HepG2 (cell line): ENCODE measurements around the gene SFTPB. TPM values are rescaled to one million over a fixed set of nuclear protein-coding genes. Genes with fewer than 3 reads are reported as not detected.

ENCODE experiments used
- ATAC-seq: fragments of 200-7000 bp; cut with Tn5 transposase; 3 replicates; pipeline ENCODE4 v1.9.1; 2020; ENCODE audit warnings: mild to moderate bottlenecking, moderate library complexity
- BruUV-seq: library from RNA; stranded (reverse); fragments of 400-500 nt; replicated peaks from 2 replicates; lab custom pipeline; 2021; lab: Mats Ljungman, UMichigan
- CTCF ChIA-PET: fragments of 300-600 bp; formaldehyde crosslinking; extraction: SDS; loops from one replicate; lab custom pipeline; 2021; ENCODE audit warnings: low total read pairs, inconsistent platforms, low intra/inter-chr PET ratio; lab: Yijun Ruan, JAX
- POLR2A ChIA-PET: fragments of 350-600 bp; sonication (Branson Sonifier 250); formaldehyde crosslinking; loops from one replicate; lab custom pipeline; 2020; ENCODE audit warnings: antibody characterized with exemption, inconsistent platforms; lab: Yijun Ruan, JAX
- DNase-seq: peaks from one replicate; pipeline ENCODE4 v3.0.0-alpha.2; 2015; ENCODE audit warnings: low spot score
- FAIRE-seq: peaks from 3 replicates; lab custom pipeline; 2011; peaks lifted over from hg19 to GRCh38; lab: Jason Lieb, UNC
- H2AFZ ChIP-seq: one replicate; pipeline ENCODE4 v1.6.1; 2011; ENCODE audit warnings: low read length, inconsistent platforms
- H3K27ac ChIP-seq: fragments of 300-600 bp; 3 replicates; pipeline ENCODE4 v1.8.0; 2011; ENCODE audit warnings: mixed run types, mild to moderate bottlenecking, mixed read lengths, low read length, inconsistent platforms; ENCODE audit not compliant: insufficient read depth; ENCODE audit errors: extremely low read length
- H3K27me3 ChIP-seq, 2 experiments: fragments of 200-600 bp in 1 of 2; 2 replicates in 1 of 2; 3 replicates in 1 of 2; pipeline versions ENCODE4 v1.6.0 to v1.8.0; 2011; ENCODE audit warnings: low read length in 2 of 2, mild to moderate bottlenecking in 2 of 2, moderate library complexity in 2 of 2, inconsistent platforms in 1 of 2; ENCODE audit not compliant: insufficient read depth in 2 of 2, control insufficient read depth in 1 of 2
- H3K36me3 ChIP-seq, 2 experiments: fragments of 200-600 bp in 1 of 2; replicated peaks in 1 of 2; 2 replicates in 1 of 2; 3 replicates in 1 of 2; pipeline versions ENCODE4 v1.5.1 to v1.8.0; 2011; ENCODE audit warnings: low read length in 2 of 2, inconsistent platforms in 1 of 2; ENCODE audit not compliant: insufficient read depth in 2 of 2, control insufficient read depth in 1 of 2
- H3K4me1 ChIP-seq: 2 replicates; pipeline ENCODE4 v1.5.1; 2012; ENCODE audit warnings: low read length, inconsistent platforms; ENCODE audit not compliant: insufficient read depth
- H3K4me2 ChIP-seq: 2 replicates; pipeline ENCODE4 v1.6.0; 2011; ENCODE audit warnings: low read depth, low read length, inconsistent platforms
- H3K4me3 ChIP-seq, 3 experiments: fragments of 200-600 bp in 1 of 3; sonication (generic), shearing (Covaris generic) in 1 of 3; replicated peaks in 1 of 3; 2 replicates each; pipeline ENCODE4 v1.5.1; 2011 to 2016; ENCODE audit warnings: low read length in 3 of 3, inconsistent platforms in 2 of 3, low read depth in 2 of 3, mild to moderate bottlenecking in 2 of 3, control low read depth in 1 of 3, mixed read lengths in 1 of 3; ENCODE audit not compliant: insufficient read depth in 1 of 3
- H3K79me2 ChIP-seq: one replicate; pipeline ENCODE4 v1.6.1; 2011; ENCODE audit warnings: low read length, inconsistent platforms; ENCODE audit not compliant: insufficient read depth
- H3K9ac ChIP-seq: 2 replicates; pipeline ENCODE4 v1.6.0; 2011; ENCODE audit warnings: mild to moderate bottlenecking, low read depth, low read length, inconsistent platforms; ENCODE audit not compliant: insufficient read depth
- H3K9me3 ChIP-seq: 2 replicates; pipeline ENCODE4 v1.5.1; 2012; ENCODE audit warnings: mild to moderate bottlenecking, low read length
- H4K20me1 ChIP-seq: 2 replicates; pipeline ENCODE4 v1.6.0; 2011; ENCODE audit warnings: inconsistent platforms, mild to moderate bottlenecking, low read length, moderate library complexity; ENCODE audit not compliant: insufficient read depth
- SP5 ChIP-seq: IDR thresholded peaks from 2 replicates; pipeline ENCODE4 v1.6.1; 2016; ENCODE audit warnings: low read depth, borderline replicate concordance
- ZNF180 ChIP-seq: sonication (generic); formaldehyde crosslinking; IDR thresholded peaks from 2 replicates; pipeline ENCODE4 v1.4.0; 2020; ENCODE audit warnings: low read depth, missing genetic modification reagents, borderline replicate concordance
- ZNF234 ChIP-seq: sonication (generic); formaldehyde crosslinking; conservative IDR thresholded peaks from 2 replicates; pipeline ENCODE4 v1.5.1; 2020; ENCODE audit warnings: mild to moderate bottlenecking, missing genetic modification reagents
- ZNF792 ChIP-seq: IDR thresholded peaks from 2 replicates; pipeline ENCODE4 v1.6.1; 2016
- WGBS: methylation state at CpG from one replicate; pipeline ENCODE4 v1.1.6; 2017; ENCODE audit warnings: low lambda C conversion rate; 5-methylcytosine and 5-hydroxymethylcytosine counted together
- in situ Hi-C: cut with HindIII; loops from 2 replicates; pipeline ENCODE4 v1.10.0; 2017; ENCODE audit warnings: low pct_unique_long_range_greater_than_20kb; ENCODE audit not compliant: extremely low pct_ligation_motif_present
- intact Hi-C: fragments of 100-400 bp; cut with micrococcal nuclease; formaldehyde crosslinking; loops from one replicate; pipeline ENCODE4 v1.10.0; 2022; ENCODE audit not compliant: unreplicated experiment
- polyA plus RNA-seq, 8 experiments: library from polyadenylated mRNA; depleted of rRNA in 3 of 8; stranded (reverse) in 7 of 8; unstranded in 1 of 8; fragments of >200 nt; fragmentation: Illumina TruSeq in 4 of 8; extraction: Trizol in 4 of 8; gene quantifications; 2 replicates each; pipeline versions ENCODE4 v1.2.1 to v1.2.3, GENCODE V29; 2011 to 2016; ENCODE audit warnings: low read depth in 4 of 8, missing spikeins in 1 of 8, mixed read lengths in 1 of 8; ENCODE audit not compliant: insufficient read depth in 1 of 8
- total RNA-seq, 5 experiments: library from RNA; depleted of rRNA; stranded (reverse); fragments of >200 nt; fragmentation: Illumina TruSeq; extraction: Trizol; gene quantifications; 2 replicates each; pipeline ENCODE4 v1.2.3, GENCODE V29; 2016; ENCODE audit warnings: low read depth in 1 of 5
- TF ChIP-seq, protein P1 (sequence below): IDR thresholded peaks from 2 replicates; pipeline ENCODE4 v1.6.1; 2012; ENCODE audit warnings: inconsistent platforms

Gene SFTPB
- total and polyA plus RNA-seq, 2 of the 13 experiments (the other 11 are each of a cell fraction or from before 2014, with no cell fraction given): not detected

DNA sequence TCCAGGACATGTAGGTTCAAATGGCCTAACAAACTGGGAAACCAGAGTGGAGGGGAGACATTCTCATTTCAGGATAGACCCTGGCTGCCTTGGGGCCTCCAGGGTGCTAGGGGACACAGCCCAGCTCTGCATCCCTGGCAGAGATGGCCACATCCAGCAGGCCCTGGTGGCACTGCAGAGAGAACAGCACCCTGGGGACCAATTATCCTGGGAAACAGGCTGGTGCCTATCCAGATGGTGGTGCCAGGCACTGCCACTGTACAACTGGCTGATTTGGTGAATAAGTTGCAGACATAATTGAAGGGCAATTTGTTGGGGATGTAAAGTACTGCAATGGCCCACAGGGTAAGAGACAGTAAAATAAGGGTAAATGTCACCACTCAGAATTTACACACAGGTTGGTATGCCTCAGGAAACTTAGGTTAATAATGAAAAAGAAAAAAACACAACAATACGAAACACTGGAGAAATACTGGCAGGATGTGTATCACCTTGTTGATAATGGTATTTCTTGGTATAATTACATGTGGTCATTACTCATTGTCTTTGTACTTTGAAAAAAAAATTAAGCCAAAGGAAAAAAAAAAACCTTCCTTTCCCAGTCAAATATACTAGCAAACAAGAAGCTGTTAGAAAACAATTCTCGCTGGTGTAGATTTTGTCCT is 12.8 kb upstream of the SFTPB start:
- FAIRE-seq (no peak), ATAC-seq (no peak), DNase-seq (no peak)
- Histone ChIP-seq H3K9me3 (no peaks in the 10 kb centered on the region), H3K27me3 (peaks cover 1 to 21% of the 10 kb centered on the region in 2 experiments; a peak in 3 of 5 replicates), H3K36me3 (no peaks in the 10 kb centered on the region), H3K4me1 (peaks cover 8% of the 10 kb centered on the region; the same call in 1 of the 2 replicates), H4K20me1 (peaks cover 2% of the 10 kb centered on the region; the same call in 1 of the 2 replicates), H3K4me2 (no peak overlapping the region), H2AFZ (no peak overlapping the region), H3K9ac (no peak overlapping the region), H3K79me2 (no peaks in the 10 kb centered on the region), H3K4me3 (no peak overlapping the region), H3K27ac (no peak overlapping the region)
- BruUV-seq: no TSS peak
- intact Hi-C loops (no loop called here), in situ Hi-C loops (no loop called here)
- ChIA-PET CTCF (interaction anchor here (2.5 kb wide), 1 partner anchor 26 kb away, joined by 36 read pairs; no protein-coding TSS in a partner anchor), POLR2A (no interaction called here)
- WGBS: 9% methylated on average over 2 of the region's 2 CpGs
- TF ChIP-seq SP5 (CRISPR knock-in tag): no peak
- no peak for TF ChIP-seq ZNF792
- TF ChIP-seq, protein P1, sequence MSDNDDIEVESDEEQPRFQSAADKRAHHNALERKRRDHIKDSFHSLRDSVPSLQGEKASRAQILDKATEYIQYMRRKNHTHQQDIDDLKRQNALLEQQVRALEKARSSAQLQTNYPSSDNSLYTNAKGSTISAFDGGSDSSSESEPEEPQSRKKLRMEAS: no peak
- TF ChIP-seq ZNF180 (CRISPR knock-in tag): no peak
- no peak for TF ChIP-seq ZNF234 (CRISPR knock-in tag)
